Pancreas (tissue), 10 donors: ENCODE results near the gene ENO3. TPM values are rescaled to one million over a fixed set of nuclear protein-coding genes. Genes with fewer than 3 reads are reported as not detected.

Source experiments
- ATAC-seq, 4 donors: fragments of 200-7000 bp; cut with Tn5 transposase; one replicate each; pipeline versions ENCODE4 v1.8.0 to v1.9.1; 2020; ENCODE audit warnings: mild to moderate bottlenecking in 4 of 4, moderate library complexity in 4 of 4
- DNase-seq, 6 donors: peaks; one replicate each; pipeline ENCODE4 v3.0.0-alpha.2; 2020
- FAIRE-seq: peaks from 2 replicates; lab custom pipeline; 2012; peaks lifted over from hg19 to GRCh38; lab: Jason Lieb, UNC
- H3K27ac ChIP-seq, 4 donors: fragments of 200-600 bp; sonication (generic); 1 replicate in 3 of 4; 2 replicates in 1 of 4; pipeline versions ENCODE4 v1.5.0 to v1.8.0; 2020
- H3K27me3 ChIP-seq, 4 donors: fragments of 200-600 bp; one replicate each; pipeline ENCODE4 v1.8.0; 2021
- H3K36me3 ChIP-seq, 3 donors: fragments of 200-600 bp; sonication (generic) in 1 of 3; one replicate each; pipeline versions ENCODE4 v1.5.0 to v1.8.0; 2020 to 2021
- H3K4me1 ChIP-seq, 3 donors: fragments of 200-600 bp; one replicate each; pipeline ENCODE4 v1.8.0; 2021
- H3K4me3 ChIP-seq, 4 donors: fragments of 200-600 bp; sonication (generic) in 2 of 4; one replicate each; pipeline versions ENCODE4 v1.5.0 to v1.8.0; 2020 to 2021
- H3K9me3 ChIP-seq, 4 donors: fragments of 200-600 bp; one replicate each; pipeline ENCODE4 v1.8.0; 2021
- WGBS, 2 donors: extraction: QIAGEN DNeasy Blood & Tissue Kit; methylation state at CpG; one replicate each; pipeline ENCODE4 v1.1.7; 2013; 5-methylcytosine and 5-hydroxymethylcytosine counted together
- intact Hi-C, 3 donors: fragments of 100-400 bp; cut with DNase I; formaldehyde crosslinking; loops; one replicate each; pipeline versions ENCODE4 v1.11.1 to v1.14.2; 2022
- polyA plus RNA-seq, 2 donors: library from polyadenylated mRNA; stranded (reverse); fragments of 200-250 nt; gene quantifications; one replicate each; pipeline ENCODE4 v1.2.3, GENCODE V29; 2013
- total RNA-seq, 6 donors: library from RNA; stranded (reverse); fragmentation: NEBNext Ultra II Directional in 4 of 6; extraction: Animal tissue kit (Norgen Biotek cat#: 25700) in 4 of 6; gene quantifications; one replicate each; pipeline versions ENCODE4 v1.2.1 to v1.2.4, GENCODE V29; 2021 to 2023
- TF ChIP-seq, protein P1 (sequence below), 4 donors: fragments of 200-600 bp; sonication (generic) in 3 of 4; IDR thresholded peaks; one replicate each; pipeline versions ENCODE4 v1.5.0 to v1.8.0; 2021; ENCODE audit warnings: antibody characterized with exemption in 4 of 4
- donor health status: healthy with polysubstance abuse.
- donor health status: DM: no; HTN: no; CAD: no; lungs with moderate emphysema.
- donor health status: DM: no; HTN: no; CAD: no.
- donor health status: control.
- donor health status: control.
- donor health status: Bipolar disorder and iron deficiency.
- donor health status: DM: yes; HTN: yes; CAD: no.
- donor health status: DM: no; HTN: no; CAD: no.
- donor health status: DM: no; HTN: no; CAD: no.
- donor health status: DM: yes; HTN: yes; CAD: no.

Gene ENO3
- total and polyA plus RNA-seq, 8 donors, result 1.5 to 20.3 (median 2.6) TPM

DNA sequence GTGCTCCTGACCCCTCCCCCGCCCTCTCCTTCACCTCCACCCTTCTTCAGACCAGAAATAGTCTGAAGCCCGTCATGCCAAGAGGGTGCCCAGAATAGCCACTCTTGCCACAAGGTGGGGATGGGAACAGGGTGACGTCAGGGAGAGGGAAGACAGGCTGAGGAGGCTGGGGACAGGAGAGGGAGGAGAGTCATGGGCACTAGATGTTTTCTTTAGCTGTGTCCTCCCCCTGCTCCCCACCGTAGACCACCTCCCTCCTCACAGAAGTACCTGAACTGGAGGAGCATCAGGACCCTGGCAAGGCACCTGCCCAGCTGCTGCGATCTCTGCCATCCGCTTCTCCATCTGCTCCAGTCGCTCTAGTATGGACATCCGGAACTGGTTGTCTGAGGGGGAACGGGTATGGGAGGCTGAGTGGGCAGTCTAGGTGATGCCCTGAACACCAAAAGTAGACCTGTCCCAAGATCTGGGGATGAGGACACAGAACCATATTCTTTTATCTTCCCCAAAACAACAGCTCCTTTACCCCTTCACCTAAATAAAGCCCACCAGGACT, 23.3 kb downstream of the ENO3 start:
- intact Hi-C loops, result no loop called here
- ATAC-seq, result no peak
- Histone ChIP-seq H3K9me3 (no peaks in the 10 kb centered on the region), H3K4me3 (no peak overlapping the region), H3K4me1 (peaks cover 0 to 4% (median 3%) of the 10 kb centered on the region in 3 donors), H3K27ac (no peak overlapping the region), H3K36me3 (peaks cover 0 to 24% (median 0%) of the 10 kb centered on the region in 3 donors), H3K27me3 (no peaks in the 10 kb centered on the region)
- 85 to 90% methylated on average over 9 of the region's 9 CpGs for WGBS, 2 donors
- TF ChIP-seq, protein P1, sequence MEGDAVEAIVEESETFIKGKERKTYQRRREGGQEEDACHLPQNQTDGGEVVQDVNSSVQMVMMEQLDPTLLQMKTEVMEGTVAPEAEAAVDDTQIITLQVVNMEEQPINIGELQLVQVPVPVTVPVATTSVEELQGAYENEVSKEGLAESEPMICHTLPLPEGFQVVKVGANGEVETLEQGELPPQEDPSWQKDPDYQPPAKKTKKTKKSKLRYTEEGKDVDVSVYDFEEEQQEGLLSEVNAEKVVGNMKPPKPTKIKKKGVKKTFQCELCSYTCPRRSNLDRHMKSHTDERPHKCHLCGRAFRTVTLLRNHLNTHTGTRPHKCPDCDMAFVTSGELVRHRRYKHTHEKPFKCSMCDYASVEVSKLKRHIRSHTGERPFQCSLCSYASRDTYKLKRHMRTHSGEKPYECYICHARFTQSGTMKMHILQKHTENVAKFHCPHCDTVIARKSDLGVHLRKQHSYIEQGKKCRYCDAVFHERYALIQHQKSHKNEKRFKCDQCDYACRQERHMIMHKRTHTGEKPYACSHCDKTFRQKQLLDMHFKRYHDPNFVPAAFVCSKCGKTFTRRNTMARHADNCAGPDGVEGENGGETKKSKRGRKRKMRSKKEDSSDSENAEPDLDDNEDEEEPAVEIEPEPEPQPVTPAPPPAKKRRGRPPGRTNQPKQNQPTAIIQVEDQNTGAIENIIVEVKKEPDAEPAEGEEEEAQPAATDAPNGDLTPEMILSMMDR (IDR thresholded peaks at IDR 0.05), result no peak
- no peak for FAIRE-seq
- no peak for DNase-seq

DNA sequence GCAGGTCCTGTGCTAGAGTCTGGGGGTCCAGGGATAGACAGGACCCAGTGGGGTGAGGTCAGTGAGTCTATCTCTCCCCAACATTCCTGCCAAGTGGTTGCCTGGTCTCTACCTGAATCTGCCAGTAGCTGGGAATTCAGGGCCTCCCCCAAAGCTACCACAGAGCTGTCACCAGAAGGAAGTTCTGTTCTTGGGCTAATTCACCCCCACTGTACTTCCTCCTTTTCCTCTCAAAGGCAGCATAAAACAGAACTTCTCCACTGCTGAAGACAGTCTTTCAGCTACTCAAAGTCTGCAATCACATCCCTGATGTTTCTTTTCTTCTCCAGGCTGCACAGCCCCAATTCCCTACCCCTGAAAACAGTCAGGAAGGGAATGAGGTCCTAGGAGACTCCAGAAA, 27.8 kb downstream of the ENO3 start:
- H3K4me3 ChIP-seq, result no peak overlapping the region
- FAIRE-seq (no peak), ATAC-seq (peak in 1 of 4 donors; percentile 28), DNase-seq (no peak)
- TF ChIP-seq, protein P1 (IDR thresholded peaks at IDR 0.05), result no peak
- no peaks in the 10 kb centered on the region for H3K27me3 ChIP-seq
- no peak overlapping the region for H3K27ac ChIP-seq
- H3K9me3 ChIP-seq, result no peaks in the 10 kb centered on the region
- intact Hi-C loops, result no loop called here
- peaks cover 0 to 15% (median 6%) of the 10 kb centered on the region in 3 donors for H3K36me3 ChIP-seq
- peaks cover 0 to 4% (median 3%) of the 10 kb centered on the region in 3 donors for H3K4me1 ChIP-seq

DNA sequence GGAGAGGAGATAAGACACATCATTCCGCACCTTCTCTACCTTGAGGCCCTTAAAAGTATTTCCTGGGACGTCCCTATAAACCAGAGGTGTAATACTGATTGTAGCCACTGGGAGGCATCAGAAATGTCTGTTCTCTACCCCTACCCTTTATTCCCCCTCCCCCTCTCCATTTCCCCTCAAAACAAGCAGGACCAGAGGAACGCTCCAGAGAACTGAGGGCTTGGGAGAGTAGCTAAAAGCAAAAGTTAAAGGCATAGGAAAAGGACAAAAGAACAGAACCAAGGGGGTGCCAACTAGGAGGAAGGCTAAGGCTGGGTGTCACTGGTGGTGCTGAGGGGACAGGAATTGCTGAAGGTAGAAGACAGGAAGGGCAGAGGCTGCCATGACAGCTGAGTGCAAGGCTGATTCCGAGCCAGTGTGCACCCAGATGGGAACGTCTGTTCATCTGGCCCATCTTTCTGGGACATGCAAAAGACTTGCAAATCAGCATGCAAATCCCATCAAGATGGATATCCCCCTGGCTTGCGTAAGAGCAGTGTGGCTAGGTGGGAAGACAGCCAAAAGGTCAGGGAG, 29.8 kb downstream of the ENO3 start:
- ATAC-seq (peak; percentile 66 to 80 (median 76)), DNase-seq (no peak), FAIRE-seq (no peak)
- no peak overlapping the region for H3K27ac ChIP-seq
- intact Hi-C loops, result loop anchor here in 2 of 3 donors (2.0 to 10.0 kb wide), 2 partner anchors 46 to 82 kb away; partner anchors contain the start of gene GP1BA (in 1 of the 2)
- H3K4me3 ChIP-seq, result no peak overlapping the region
- no peaks in the 10 kb centered on the region for H3K9me3 ChIP-seq
- WGBS, 2 donors, result 31 to 36% methylated on average over 6 of the region's 6 CpGs
- H3K4me1 ChIP-seq, result peaks cover 0 to 2% (median 1%) of the 10 kb centered on the region in 3 donors
- no peaks in the 10 kb centered on the region for H3K27me3 ChIP-seq
- TF ChIP-seq, protein P1 (IDR thresholded peaks at IDR 0.05), result peak; percentile 37 to 83 (median 67)
- peaks cover 0 to 15% (median 6%) of the 10 kb centered on the region in 3 donors for H3K36me3 ChIP-seq

DNA sequence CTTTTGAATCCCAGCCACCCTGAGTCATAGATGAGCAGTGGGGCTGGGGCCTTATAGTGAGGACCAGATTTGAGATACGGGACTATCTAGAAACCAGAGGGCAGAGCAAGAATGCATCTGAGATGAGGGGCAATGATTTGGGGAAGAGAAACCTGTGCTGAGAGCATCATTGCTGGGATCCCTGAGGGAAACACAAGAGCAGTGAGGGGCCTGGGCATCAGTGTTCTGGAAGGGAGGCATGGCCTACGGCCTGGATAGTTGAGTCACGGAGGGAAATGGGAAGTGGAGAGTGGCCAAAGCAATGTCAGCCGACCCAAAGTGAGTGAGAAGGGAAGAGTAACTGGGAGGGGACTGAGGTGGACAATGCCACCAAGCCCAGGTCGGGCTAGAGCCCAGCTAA, 31.4 kb downstream of the ENO3 start:
- DNase-seq (no peak), ATAC-seq (no peak), FAIRE-seq (no peak)
- 76 to 78% methylated on average over 5 of the region's 5 CpGs for WGBS, 2 donors
- intact Hi-C loops, result loop anchor here in 1 of 3 donors (10.0 kb wide), 1 partner anchor 48 kb away; the partner anchor contains the start of gene GP1BA
- Histone ChIP-seq H3K36me3 (peaks cover 0 to 9% (median 6%) of the 10 kb centered on the region in 3 donors), H3K4me3 (no peak overlapping the region), H3K9me3 (no peaks in the 10 kb centered on the region), H3K27me3 (no peaks in the 10 kb centered on the region), H3K27ac (no peak overlapping the region), H3K4me1 (peaks cover 0 to 8% (median 4%) of the 10 kb centered on the region in 3 donors)
- TF ChIP-seq, protein P1 (IDR thresholded peaks at IDR 0.05), result no peak

DNA sequence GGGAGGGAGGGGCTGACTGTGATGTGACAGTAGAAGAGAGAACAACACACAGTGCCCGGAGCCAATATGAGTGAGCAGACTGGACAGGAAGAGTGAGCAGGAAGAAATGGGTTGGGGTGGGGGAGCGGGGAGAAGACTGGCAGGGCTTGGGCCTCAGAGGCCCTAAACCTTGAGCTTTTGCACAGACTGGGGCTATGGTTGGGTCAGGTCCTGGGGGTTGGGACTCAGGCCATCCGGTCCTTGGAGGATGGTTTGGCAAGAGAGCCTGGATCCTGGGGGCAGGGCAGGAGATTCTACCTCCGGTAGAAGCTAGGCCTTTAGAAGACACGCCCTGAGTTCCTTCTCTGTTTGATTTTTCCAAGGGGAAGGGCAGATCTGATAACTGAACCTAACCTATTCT, 35.5 kb downstream of the ENO3 start:
- DNase-seq (no peak), ATAC-seq (peak in 2 of 4 donors; percentile 1 to 2), FAIRE-seq (no peak)
- 26 to 35% methylated on average over 5 of the region's 5 CpGs for WGBS, 2 donors
- intact Hi-C loops, result loop anchor here in 1 of 3 donors (10.0 kb wide), 1 partner anchor 52 kb away; the partner anchor contains the start of gene GP1BA
- H3K4me3 ChIP-seq, result peak overlapping the region; percentile 82 to 94 (median 84)
- peak overlapping the region; percentile 82 to 96 (median 90) for H3K27ac ChIP-seq
- no peaks in the 10 kb centered on the region for H3K27me3 ChIP-seq
- H3K36me3 ChIP-seq, result peaks cover 0 to 6% (median 0%) of the 10 kb centered on the region in 3 donors
- H3K4me1 ChIP-seq, result peaks cover 0 to 16% (median 4%) of the 10 kb centered on the region in 3 donors
- TF ChIP-seq, protein P1 (IDR thresholded peaks at IDR 0.05), result no peak
- H3K9me3 ChIP-seq, result no peaks in the 10 kb centered on the region
